ENCODE results near the gene APOE. TPM values are rescaled to one million over a fixed set of nuclear protein-coding genes. Genes with fewer than 3 reads are reported as not detected.

APOE gene
- total and polyA plus RNA-seq, 9 of the 15 experiments (the other 6 are each of a cell fraction or from before 2014, with no cell fraction given), result 0.14 to 180 (median 58.1) TPM; not detected in 1

DNA sequence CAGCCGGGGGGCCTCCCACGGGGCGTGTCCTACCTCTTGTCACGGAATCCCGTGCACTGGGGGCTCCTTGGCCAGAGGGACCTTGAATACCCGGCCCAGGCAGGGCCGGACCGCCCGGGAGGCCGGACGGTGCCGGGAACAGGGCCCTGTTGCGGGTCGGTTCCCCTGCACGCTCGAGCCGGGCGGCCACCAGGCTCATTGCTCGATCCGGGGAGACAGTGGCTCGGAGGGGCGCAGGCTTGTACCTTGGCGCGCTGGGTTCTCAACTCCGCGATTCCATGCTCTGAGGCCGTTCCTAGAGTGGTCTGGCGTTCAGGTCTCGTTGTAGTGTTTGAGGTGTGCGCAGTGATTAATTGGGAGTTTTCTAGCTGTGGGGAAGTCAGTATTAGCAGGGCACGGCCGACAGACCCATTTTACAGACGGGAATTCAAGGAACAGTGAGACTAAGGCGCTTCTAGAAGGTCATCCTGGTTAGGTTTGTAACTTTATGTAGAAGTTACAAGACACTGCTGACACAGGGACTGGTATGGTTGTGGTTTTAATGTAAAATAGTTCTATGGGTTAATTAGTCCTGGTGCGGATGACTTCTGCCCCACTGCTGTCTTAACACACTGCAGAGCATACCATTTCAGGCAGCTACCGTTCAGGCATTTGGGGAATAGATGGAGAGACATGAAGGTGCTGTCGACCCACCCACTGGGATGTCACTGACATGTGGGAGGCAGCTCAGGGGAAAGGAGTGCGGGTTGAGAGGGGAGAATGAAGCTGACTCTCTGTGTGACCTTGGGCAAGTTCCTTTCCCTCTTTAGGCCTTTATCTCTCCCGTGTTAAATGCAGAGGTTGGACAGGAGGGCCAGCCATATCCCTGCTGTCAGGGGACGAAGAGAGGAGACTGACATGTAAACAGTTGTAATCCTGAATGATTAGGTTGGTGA is 50.2 kb downstream of the APOE start (continued):
- TF ChIP-seq YY1 (IDR thresholded peaks at IDR 0.05; ENCODE audit: borderline replicate concordance in 1 of 3, control insufficient read depth in 1 of 3, extremely low read depth in 1 of 3, insufficient read depth in 3 of 3, insufficient read length in 1 of 3, insufficient replicate concordance in 2 of 3, low read depth in 1 of 3, low read length in 2 of 3) (no peak), STAG1 (CRISPR knock-in tag; IDR thresholded peaks at IDR 0.05; ENCODE audit: borderline replicate concordance) (no peak), ZNF253 (CRISPR knock-in tag; conservative IDR thresholded peaks at IDR 0.05) (no peak), RFX7 (CRISPR knock-in tag; IDR thresholded peaks at IDR 0.05) (no peak), NFIC (IDR thresholded peaks at IDR 0.05) (no peak), SMAD4 (CRISPR knock-in tag; conservative IDR thresholded peaks at IDR 0.05) (no peak), HDAC6 (IDR thresholded peaks at IDR 0.05; ENCODE audit: low read depth, low read length) (no peak), ZNF274 (IDR thresholded peaks at IDR 0.05; ENCODE audit: borderline replicate concordance, low read depth, low read length) (no peak), JUNB (CRISPR knock-in tag; conservative IDR thresholded peaks at IDR 0.05) (no peak), NR3C1 (CRISPR knock-in tag; IDR thresholded peaks at IDR 0.05) (no peak), ZFX (CRISPR knock-in tag; IDR thresholded peaks at IDR 0.05) (peak; percentile 84), TCFL5 (CRISPR knock-in tag; conservative IDR thresholded peaks at IDR 0.05) (no peak), LEF1 (IDR thresholded peaks at IDR 0.05) (no peak), HNRNPH1 (optimal IDR thresholded peaks at IDR 0.05; ENCODE audit: low read depth, low read length) (no peak), HIVEP1 (CRISPR knock-in tag; IDR thresholded peaks at IDR 0.05) (no peak), TOE1 (IDR thresholded peaks at IDR 0.05; ENCODE audit: borderline replicate concordance) (no peak), TOE1 (CRISPR knock-in tag; IDR thresholded peaks at IDR 0.05; ENCODE audit: borderline replicate concordance, low read depth) (0 out of 2 replicates have a peak, but pooled peaks have one; percentile 23)
- TF ChIP-seq, protein P1, sequence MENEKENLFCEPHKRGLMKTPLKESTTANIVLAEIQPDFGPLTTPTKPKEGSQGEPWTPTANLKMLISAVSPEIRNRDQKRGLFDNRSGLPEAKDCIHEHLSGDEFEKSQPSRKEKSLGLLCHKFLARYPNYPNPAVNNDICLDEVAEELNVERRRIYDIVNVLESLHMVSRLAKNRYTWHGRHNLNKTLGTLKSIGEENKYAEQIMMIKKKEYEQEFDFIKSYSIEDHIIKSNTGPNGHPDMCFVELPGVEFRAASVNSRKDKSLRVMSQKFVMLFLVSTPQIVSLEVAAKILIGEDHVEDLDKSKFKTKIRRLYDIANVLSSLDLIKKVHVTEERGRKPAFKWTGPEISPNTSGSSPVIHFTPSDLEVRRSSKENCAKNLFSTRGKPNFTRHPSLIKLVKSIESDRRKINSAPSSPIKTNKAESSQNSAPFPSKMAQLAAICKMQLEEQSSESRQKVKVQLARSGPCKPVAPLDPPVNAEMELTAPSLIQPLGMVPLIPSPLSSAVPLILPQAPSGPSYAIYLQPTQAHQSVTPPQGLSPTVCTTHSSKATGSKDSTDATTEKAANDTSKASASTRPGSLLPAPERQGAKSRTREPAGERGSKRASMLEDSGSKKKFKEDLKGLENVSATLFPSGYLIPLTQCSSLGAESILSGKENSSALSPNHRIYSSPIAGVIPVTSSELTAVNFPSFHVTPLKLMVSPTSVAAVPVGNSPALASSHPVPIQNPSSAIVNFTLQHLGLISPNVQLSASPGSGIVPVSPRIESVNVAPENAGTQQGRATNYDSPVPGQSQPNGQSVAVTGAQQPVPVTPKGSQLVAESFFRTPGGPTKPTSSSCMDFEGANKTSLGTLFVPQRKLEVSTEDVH (IDR thresholded peaks at IDR 0.05; ENCODE audit: low read depth, partially characterized antibody), result no peak
- TF ChIP-seq, protein P2, sequence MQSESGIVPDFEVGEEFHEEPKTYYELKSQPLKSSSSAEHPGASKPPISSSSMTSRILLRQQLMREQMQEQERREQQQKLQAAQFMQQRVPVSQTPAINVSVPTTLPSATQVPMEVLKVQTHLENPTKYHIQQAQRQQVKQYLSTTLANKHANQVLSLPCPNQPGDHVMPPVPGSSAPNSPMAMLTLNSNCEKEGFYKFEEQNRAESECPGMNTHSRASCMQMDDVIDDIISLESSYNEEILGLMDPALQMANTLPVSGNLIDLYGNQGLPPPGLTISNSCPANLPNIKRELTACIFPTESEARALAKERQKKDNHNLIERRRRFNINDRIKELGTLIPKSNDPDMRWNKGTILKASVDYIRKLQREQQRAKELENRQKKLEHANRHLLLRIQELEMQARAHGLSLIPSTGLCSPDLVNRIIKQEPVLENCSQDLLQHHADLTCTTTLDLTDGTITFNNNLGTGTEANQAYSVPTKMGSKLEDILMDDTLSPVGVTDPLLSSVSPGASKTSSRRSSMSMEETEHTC (IDR thresholded peaks at IDR 0.05), result no peak
- TF ChIP-seq, protein P3, sequence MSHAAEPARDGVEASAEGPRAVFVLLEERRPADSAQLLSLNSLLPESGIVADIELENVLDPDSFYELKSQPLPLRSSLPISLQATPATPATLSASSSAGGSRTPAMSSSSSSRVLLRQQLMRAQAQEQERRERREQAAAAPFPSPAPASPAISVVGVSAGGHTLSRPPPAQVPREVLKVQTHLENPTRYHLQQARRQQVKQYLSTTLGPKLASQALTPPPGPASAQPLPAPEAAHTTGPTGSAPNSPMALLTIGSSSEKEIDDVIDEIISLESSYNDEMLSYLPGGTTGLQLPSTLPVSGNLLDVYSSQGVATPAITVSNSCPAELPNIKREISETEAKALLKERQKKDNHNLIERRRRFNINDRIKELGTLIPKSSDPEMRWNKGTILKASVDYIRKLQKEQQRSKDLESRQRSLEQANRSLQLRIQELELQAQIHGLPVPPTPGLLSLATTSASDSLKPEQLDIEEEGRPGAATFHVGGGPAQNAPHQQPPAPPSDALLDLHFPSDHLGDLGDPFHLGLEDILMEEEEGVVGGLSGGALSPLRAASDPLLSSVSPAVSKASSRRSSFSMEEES (CRISPR knock-in tag; IDR thresholded peaks at IDR 0.05), result no peak
